ENCODE measurements around the gene NANP. TPM values are rescaled to one million over a fixed set of nuclear protein-coding genes. Genes with fewer than 3 reads are reported as not detected.
"Not testable (repeated sequence)": the region's sequence is repeated elsewhere in the genome, so short reads cannot be mapped to it uniquely, and the experiment has no call there.

Gene NANP
- total and polyA plus RNA-seq, 2 of the 13 experiments (the other 11 are each of a cell fraction or from before 2014, with no cell fraction given), result 8.9 to 21.5 TPM

- TF ChIP-seq ZMYM2 (CRISPR knock-in tag; IDR thresholded peaks at IDR 0.05), result peak; percentile 71; the same call in 1 of the 2 replicates
- TF ChIP-seq ZNF710 (CRISPR knock-in tag; IDR thresholded peaks at IDR 0.05; ENCODE audit: borderline replicate concordance), result peak; percentile 61; the same call in 1 of the 2 replicates
- TF ChIP-seq ZNF281 (CRISPR knock-in tag; IDR thresholded peaks at IDR 0.05; ENCODE audit: borderline replicate concordance), result peak; percentile 5; the same call in 1 of the 2 replicates
- peak; percentile 77; the same call in 1 of the 2 replicates for TF ChIP-seq ZGPAT (CRISPR knock-in tag; IDR thresholded peaks at IDR 0.05)
- 0 out of 2 replicates have a peak, but pooled peaks have one; percentile 34 for TF ChIP-seq SIX1 (CRISPR knock-in tag; IDR thresholded peaks at IDR 0.05; ENCODE audit: borderline replicate concordance)
- 0 out of 2 replicates have a peak, but pooled peaks have one; percentile 31 for TF ChIP-seq TFDP2 (CRISPR knock-in tag; IDR thresholded peaks at IDR 0.05)
- peak; percentile 83 for TF ChIP-seq MEF2D (CRISPR knock-in tag; IDR thresholded peaks at IDR 0.05)
- not testable (repeated sequence) for TF ChIP-seq USF2 (IDR thresholded peaks at IDR 0.05; ENCODE audit: low read depth, low read length)
- peak; percentile 38; the same call in 1 of the 2 replicates for TF ChIP-seq USF2 (CRISPR knock-in tag; IDR thresholded peaks at IDR 0.05; ENCODE audit: borderline replicate concordance)
- TF ChIP-seq ZBTB20 (CRISPR knock-in tag; IDR thresholded peaks at IDR 0.05; ENCODE audit: borderline replicate concordance, low read depth), result peak; percentile 77; the same call in 1 of the 2 replicates
- TF ChIP-seq RCOR2 (CRISPR knock-in tag; IDR thresholded peaks at IDR 0.05), result peak; percentile 70; the same call in 1 of the 2 replicates
- peak; percentile 70; the same call in 1 of the 2 replicates for TF ChIP-seq MXD1 (CRISPR knock-in tag; IDR thresholded peaks at IDR 0.05)
- TF ChIP-seq HOXA5 (CRISPR knock-in tag; IDR thresholded peaks at IDR 0.05), result peak; percentile 56; the same call in 1 of the 2 replicates
- TF ChIP-seq ETV5 (CRISPR knock-in tag; IDR thresholded peaks at IDR 0.05; ENCODE audit: borderline replicate concordance), result peak; percentile 93
- peak; percentile 64; the same call in 1 of the 2 replicates for TF ChIP-seq ZNF614 (CRISPR knock-in tag; IDR thresholded peaks at IDR 0.05; ENCODE audit: borderline replicate concordance)
- TF ChIP-seq ZMYM3 (CRISPR knock-in tag; IDR thresholded peaks at IDR 0.05), result peak; percentile 75
- peak; percentile 76 for TF ChIP-seq HOXA3 (CRISPR knock-in tag; IDR thresholded peaks at IDR 0.05)
- 0 out of 2 replicates have a peak, but pooled peaks have one; percentile 61 for TF ChIP-seq ZNF546 (CRISPR knock-in tag; conservative IDR thresholded peaks at IDR 0.05)
- peak; percentile 65; the same call in 1 of the 2 replicates for TF ChIP-seq TBX2 (CRISPR knock-in tag; IDR thresholded peaks at IDR 0.05; ENCODE audit: borderline replicate concordance)
These were observed 20.9 kb downstream of the NANP start (continued) for GRCh38 chr20:25602914-25603309.

Measured in HepG2 (cell line).